ENCODE measurements around the gene DIDO1. TPM values are rescaled to one million over a fixed set of nuclear protein-coding genes. Genes with fewer than 3 reads are reported as not detected.

The DIDO1 gene
- total and polyA plus RNA-seq, 12 donors = 16.0 to 44.6 (median 37.0) TPM

DNA sequence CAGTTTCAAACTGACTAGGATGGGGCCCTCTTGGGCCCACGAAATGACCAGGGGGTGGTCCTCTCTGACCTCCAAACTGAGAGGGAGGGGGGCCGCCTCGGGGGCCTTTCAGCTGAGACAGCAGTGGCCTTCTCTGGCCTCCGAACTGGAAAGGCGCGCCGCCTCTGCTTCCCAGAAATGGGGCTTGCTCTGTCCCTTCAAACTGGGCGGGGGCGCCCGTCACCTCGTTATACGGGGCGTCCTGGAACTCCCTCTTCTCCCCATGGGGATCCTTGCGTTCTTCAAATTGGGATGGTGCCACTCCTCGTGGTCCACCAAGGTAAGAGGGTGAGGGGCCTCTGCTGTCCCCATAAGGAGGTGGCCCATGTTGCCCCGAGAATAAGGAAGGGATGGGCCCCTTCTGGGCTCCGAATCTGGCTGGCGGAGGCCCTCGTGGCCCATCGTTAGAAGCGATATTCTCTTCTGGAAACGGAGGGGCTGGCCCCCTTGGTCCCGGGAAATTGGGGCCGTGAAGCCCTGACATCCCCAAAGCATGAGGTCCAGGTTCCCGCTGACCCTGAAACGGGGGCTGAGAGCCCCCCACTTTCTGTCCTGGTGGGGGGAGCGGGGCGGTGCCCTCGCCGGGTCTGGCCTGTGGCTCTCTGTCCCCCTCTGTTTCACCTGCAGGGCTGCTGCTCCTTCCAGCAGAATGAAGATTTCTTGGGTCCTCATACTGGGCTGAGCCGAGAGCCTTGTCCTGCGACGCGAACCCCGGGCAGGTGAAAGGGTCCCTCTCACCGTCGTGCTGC is 46.0 kb downstream of the DIDO1 start:
- H3K27me3 ChIP-seq = peaks cover 0 to 6% (median 0%) of the 10 kb centered on the region in 7 donors
- WGBS, 2 donors = 95% methylated on average over 37 of the region's 37 CpGs
- DNase-seq = no peak

DNA sequence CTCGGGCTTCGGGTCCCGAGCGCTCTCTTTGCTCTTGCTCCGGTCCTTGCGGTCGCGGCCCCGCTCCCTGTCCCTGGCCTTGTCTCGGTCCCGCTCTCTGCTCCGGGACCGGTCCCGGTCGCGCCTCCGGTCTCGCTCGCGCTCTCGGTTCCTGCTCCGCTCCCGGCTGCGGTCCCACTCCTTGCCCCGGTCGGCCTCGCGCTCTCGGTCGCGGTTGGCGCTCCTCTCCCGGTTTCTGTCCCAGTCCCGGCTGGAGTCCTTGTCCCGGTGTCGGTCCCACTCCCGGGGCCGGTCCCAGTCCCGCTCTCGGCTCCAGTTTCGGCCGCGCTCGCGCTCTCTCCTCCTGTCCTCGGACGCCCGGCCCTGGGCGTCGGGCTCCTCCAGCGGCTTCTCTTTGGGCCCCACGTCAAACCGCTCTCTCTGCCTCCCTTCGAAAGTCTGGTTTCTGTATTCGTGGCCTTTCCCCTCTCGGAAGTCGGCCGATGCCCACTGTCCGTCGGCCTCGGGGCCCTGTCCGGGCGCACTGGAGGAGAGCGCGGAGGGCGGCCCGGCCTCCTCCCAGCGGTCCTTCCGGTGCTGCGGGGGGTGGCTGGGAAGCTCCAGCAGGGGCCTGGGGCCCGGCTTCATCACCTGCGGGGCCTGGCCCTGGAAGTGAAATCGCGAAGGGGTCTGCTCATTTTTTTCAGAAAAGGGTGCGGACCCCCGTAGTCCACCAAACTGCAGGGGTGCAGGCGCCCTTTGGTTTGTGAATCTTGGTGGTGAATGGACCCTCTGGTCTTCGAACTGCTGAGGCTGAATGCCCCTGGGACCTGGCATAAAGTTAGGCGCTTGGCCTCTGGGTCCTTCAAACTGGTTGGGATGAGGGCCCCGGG is 46.8 kb downstream of the DIDO1 start:
- Histone ChIP-seq H3K27me3 (peaks cover 0 to 6% (median 0%) of the 10 kb centered on the region in 7 donors), H3K27ac (no peak overlapping the region), H3K36me3 (peaks cover 0 to 36% (median 13%) of the 10 kb centered on the region in 9 donors), H3K4me3 (peak overlapping the region in 5 of 10 donors; percentile 28 to 43 (median 31)), H3K9me3 (no peaks in the 10 kb centered on the region), H3K4me1 (peaks cover 14 to 27% (median 23%) of the 10 kb centered on the region in 9 donors)
- no peak for DNase-seq
- TF ChIP-seq, protein P1, sequence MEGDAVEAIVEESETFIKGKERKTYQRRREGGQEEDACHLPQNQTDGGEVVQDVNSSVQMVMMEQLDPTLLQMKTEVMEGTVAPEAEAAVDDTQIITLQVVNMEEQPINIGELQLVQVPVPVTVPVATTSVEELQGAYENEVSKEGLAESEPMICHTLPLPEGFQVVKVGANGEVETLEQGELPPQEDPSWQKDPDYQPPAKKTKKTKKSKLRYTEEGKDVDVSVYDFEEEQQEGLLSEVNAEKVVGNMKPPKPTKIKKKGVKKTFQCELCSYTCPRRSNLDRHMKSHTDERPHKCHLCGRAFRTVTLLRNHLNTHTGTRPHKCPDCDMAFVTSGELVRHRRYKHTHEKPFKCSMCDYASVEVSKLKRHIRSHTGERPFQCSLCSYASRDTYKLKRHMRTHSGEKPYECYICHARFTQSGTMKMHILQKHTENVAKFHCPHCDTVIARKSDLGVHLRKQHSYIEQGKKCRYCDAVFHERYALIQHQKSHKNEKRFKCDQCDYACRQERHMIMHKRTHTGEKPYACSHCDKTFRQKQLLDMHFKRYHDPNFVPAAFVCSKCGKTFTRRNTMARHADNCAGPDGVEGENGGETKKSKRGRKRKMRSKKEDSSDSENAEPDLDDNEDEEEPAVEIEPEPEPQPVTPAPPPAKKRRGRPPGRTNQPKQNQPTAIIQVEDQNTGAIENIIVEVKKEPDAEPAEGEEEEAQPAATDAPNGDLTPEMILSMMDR (IDR thresholded peaks at IDR 0.05) = no peak
- WGBS, 2 donors = 77 to 80% methylated on average over 80 of the region's 80 CpGs
- no peak for ATAC-seq
- intact Hi-C loops (cut with DNase I) = loop anchor here in 3 of 10 donors (5.0 to 10.0 kb wide), 3 partner anchors 48 to 125 kb away; partner anchors contain the start of genes BHLHE23 (in 1 of the 3), DIDO1 (in 1 of the 3) and GID8 (in 1 of the 3)

More for the DNA sequence above, 46.0 kb downstream of the DIDO1 start:
- intact Hi-C loops (cut with DNase I) = no loop called here
- H3K9me3 ChIP-seq = no peaks in the 10 kb centered on the region
- no peak for ATAC-seq
- peaks cover 14 to 27% (median 22%) of the 10 kb centered on the region in 9 donors for H3K4me1 ChIP-seq
- no peak overlapping the region for H3K27ac ChIP-seq
- H3K4me3 ChIP-seq = no peak overlapping the region
- TF ChIP-seq, protein P1 (IDR thresholded peaks at IDR 0.05) = no peak
- peaks cover 0 to 39% (median 13%) of the 10 kb centered on the region in 9 donors for H3K36me3 ChIP-seq

DNA sequence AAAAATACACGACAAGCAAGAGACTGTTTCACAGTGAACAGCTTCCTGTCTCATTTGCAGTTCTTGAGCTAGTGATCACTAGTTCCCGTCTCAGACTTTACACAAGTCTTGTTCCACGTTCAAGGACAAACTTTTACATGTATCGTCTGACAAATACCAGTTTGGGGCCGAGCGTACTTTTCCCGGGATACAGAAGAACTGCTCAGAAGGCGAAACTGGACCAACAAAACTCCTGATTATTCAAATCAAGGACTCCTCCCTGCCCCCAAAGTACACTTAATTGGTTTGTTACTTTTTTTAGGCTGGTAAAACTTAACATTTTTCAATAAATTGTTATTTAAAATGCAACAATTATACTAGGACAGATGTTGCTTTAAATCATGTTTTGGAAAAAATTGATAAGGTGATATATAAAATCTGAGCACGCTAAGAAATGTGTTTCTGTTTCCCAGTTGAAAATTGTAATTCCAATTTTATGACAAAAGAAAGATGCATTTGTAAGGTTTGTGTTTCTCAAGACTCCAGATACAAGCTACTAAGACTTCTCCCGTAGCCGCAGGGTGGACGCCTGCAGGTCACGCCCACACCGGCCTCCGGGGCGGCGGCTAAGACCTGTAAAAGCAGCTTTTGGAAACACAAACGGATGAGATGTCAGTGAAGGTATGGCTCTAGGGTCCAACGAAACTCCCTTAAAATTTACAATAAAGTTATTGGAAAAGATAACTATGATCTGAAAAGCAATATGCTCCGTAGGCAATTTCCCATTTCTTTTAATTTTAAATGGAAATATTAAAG is 47.9 kb downstream of the DIDO1 start:
- 87 to 88% methylated on average over 20 of the region's 20 CpGs for WGBS, 2 donors
- H3K36me3 ChIP-seq = peaks cover 0 to 36% (median 13%) of the 10 kb centered on the region in 9 donors
- H3K4me1 ChIP-seq = peaks cover 14 to 31% (median 24%) of the 10 kb centered on the region in 9 donors
- no peak overlapping the region for H3K27ac ChIP-seq
- no peaks in the 10 kb centered on the region for H3K9me3 ChIP-seq
- ATAC-seq = no peak
- peak overlapping the region in 1 of 10 donors; percentile 43 for H3K4me3 ChIP-seq
- TF ChIP-seq, protein P1 (IDR thresholded peaks at IDR 0.05) = no peak
- no peak for DNase-seq
- peaks cover 0 to 6% (median 0%) of the 10 kb centered on the region in 7 donors for H3K27me3 ChIP-seq
- intact Hi-C loops (cut with DNase I) = loop anchor here in 3 of 10 donors (5.0 to 10.0 kb wide), 3 partner anchors 49 to 126 kb away; partner anchors contain the start of genes BHLHE23 (in 1 of the 3), DIDO1 (in 1 of the 3) and GID8 (in 1 of the 3)
